Vagina (tissue), 2 donors: ENCODE results near the gene EPC2. TPM values are rescaled to one million over a fixed set of nuclear protein-coding genes. Genes with fewer than 3 reads are reported as not detected.

Source experiments
- DNase-seq, 2 donors: peaks; one replicate each; pipeline ENCODE4 v3.0.0-alpha.2; 2017; ENCODE audit errors: extremely low spot score in 2 of 2
- H3K27ac ChIP-seq: fragments of 200-600 bp; sonication (generic); one replicate; pipeline ENCODE4 v1.5.1; 2019
- H3K27me3 ChIP-seq: fragments of 200-600 bp; sonication (generic); one replicate; pipeline ENCODE4 v1.5.1; 2019
- H3K36me3 ChIP-seq, 2 donors: fragments of 200-600 bp; sonication (generic); one replicate each; pipeline ENCODE4 v1.5.1; 2017 to 2019
- H3K4me1 ChIP-seq: fragments of 200-600 bp; sonication (generic); one replicate; pipeline ENCODE4 v1.5.1; 2019
- H3K4me3 ChIP-seq, 2 donors: fragments of 200-600 bp; sonication (generic); 1 replicate in 1 of 2; 2 replicates in 1 of 2; pipeline ENCODE4 v1.5.1; 2016 to 2019
- H3K9me3 ChIP-seq: fragments of 200-600 bp; sonication (generic); one replicate; pipeline ENCODE4 v1.5.1; 2019
- POLR2A ChIP-seq, 2 donors: fragments of 450-650 bp; IDR thresholded peaks; one replicate each; pipeline ENCODE4 v1.6.1; 2017; ENCODE audit warnings: antibody characterized with exemption in 2 of 2, mild to moderate bottlenecking in 2 of 2, moderate library complexity in 2 of 2
- POLR2AphosphoS5 ChIP-seq, 2 donors: sonication (generic); formaldehyde crosslinking; IDR thresholded peaks; one replicate each; pipeline ENCODE4 v1.9.0; 2017; ENCODE audit warnings: antibody characterized with exemption in 2 of 2, mild to moderate bottlenecking in 2 of 2, low read depth in 1 of 2; ENCODE audit not compliant: insufficient read depth in 1 of 2
- intact Hi-C: fragments of 100-400 bp; cut with DNase I; formaldehyde crosslinking; loops from one replicate; pipeline ENCODE4 v1.15.1; 2023
- total RNA-seq: library from RNA; depleted of rRNA; stranded (reverse); fragments of >200 nt; gene quantifications from one replicate; pipeline ENCODE4 v1.2.3, GENCODE V29; 2016
- TF ChIP-seq, protein P1 (sequence below), 3 experiments: fragments of 450-650 bp in 2 of 3; fragments of 200-600 bp in 1 of 3; sonication (generic) in 1 of 3; IDR thresholded peaks; one replicate each; pipeline ENCODE4 v1.5.1; 2017 to 2019; ENCODE audit warnings: antibody characterized with exemption in 3 of 3, mild to moderate bottlenecking in 2 of 3, moderate library complexity in 2 of 3

The EPC2 gene
- total RNA-seq, 1 donor from 2014 or later: 31.9 TPM

GRCh38 chr2:148699830-148700229 is 55.3 kb downstream of the EPC2 start:
- TF ChIP-seq POLR2AphosphoS5 (IDR thresholded peaks at IDR 0.05; ENCODE audit: insufficient read depth in 1 of 2, low read depth in 1 of 2) (no peak), POLR2A (IDR thresholded peaks at IDR 0.05) (no peak)
- TF ChIP-seq, protein P1, sequence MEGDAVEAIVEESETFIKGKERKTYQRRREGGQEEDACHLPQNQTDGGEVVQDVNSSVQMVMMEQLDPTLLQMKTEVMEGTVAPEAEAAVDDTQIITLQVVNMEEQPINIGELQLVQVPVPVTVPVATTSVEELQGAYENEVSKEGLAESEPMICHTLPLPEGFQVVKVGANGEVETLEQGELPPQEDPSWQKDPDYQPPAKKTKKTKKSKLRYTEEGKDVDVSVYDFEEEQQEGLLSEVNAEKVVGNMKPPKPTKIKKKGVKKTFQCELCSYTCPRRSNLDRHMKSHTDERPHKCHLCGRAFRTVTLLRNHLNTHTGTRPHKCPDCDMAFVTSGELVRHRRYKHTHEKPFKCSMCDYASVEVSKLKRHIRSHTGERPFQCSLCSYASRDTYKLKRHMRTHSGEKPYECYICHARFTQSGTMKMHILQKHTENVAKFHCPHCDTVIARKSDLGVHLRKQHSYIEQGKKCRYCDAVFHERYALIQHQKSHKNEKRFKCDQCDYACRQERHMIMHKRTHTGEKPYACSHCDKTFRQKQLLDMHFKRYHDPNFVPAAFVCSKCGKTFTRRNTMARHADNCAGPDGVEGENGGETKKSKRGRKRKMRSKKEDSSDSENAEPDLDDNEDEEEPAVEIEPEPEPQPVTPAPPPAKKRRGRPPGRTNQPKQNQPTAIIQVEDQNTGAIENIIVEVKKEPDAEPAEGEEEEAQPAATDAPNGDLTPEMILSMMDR (IDR thresholded peaks at IDR 0.05): no peak
- Histone ChIP-seq H3K4me3 (no peak overlapping the region), H3K4me1 (no peaks in the 10 kb centered on the region), H3K9me3 (peaks cover 14% of the 10 kb centered on the region), H3K27ac (no peak overlapping the region), H3K36me3 (no peaks in the 10 kb centered on the region), H3K27me3 (no peaks in the 10 kb centered on the region)
- intact Hi-C loops: no loop called here
- DNase-seq: no peak

- DNase-seq: no peak
- peaks cover 14% of the 10 kb centered on the region for H3K9me3 ChIP-seq
- peaks cover 0 to 4% of the 10 kb centered on the region in 2 donors for H3K36me3 ChIP-seq
- H3K4me3 ChIP-seq: no peak overlapping the region
- intact Hi-C loops: no loop called here
- no peak for TF ChIP-seq POLR2A (IDR thresholded peaks at IDR 0.05)
- TF ChIP-seq, protein P1 (IDR thresholded peaks at IDR 0.05): no peak
- TF ChIP-seq POLR2AphosphoS5 (IDR thresholded peaks at IDR 0.05; ENCODE audit: insufficient read depth in 1 of 2, low read depth in 1 of 2): no peak
- no peaks in the 10 kb centered on the region for H3K27me3 ChIP-seq
- no peak overlapping the region for H3K27ac ChIP-seq
- no peaks in the 10 kb centered on the region for H3K4me1 ChIP-seq
Measured at GRCh38 chr2:148701039-148701438, 56.5 kb downstream of the EPC2 start.

- Histone ChIP-seq H3K4me3 (no peak overlapping the region), H3K36me3 (peaks cover 0 to 4% of the 10 kb centered on the region in 2 donors), H3K27me3 (no peaks in the 10 kb centered on the region), H3K9me3 (peaks cover 14% of the 10 kb centered on the region), H3K27ac (no peak overlapping the region), H3K4me1 (no peaks in the 10 kb centered on the region)
- DNase-seq: no peak
- TF ChIP-seq POLR2AphosphoS5 (IDR thresholded peaks at IDR 0.05; ENCODE audit: insufficient read depth in 1 of 2, low read depth in 1 of 2): no peak
- intact Hi-C loops: no loop called here
Measured at GRCh38 chr2:148701877-148702276, 57.3 kb downstream of the EPC2 start.

GRCh38 chr2:148702475-148702874 is 57.9 kb downstream of the EPC2 start:
- no peak for DNase-seq
- no peak overlapping the region for H3K4me3 ChIP-seq
- intact Hi-C loops: no loop called here
- no peaks in the 10 kb centered on the region for H3K4me1 ChIP-seq
- no peak overlapping the region for H3K27ac ChIP-seq
- TF ChIP-seq, protein P1 (IDR thresholded peaks at IDR 0.05): no peak
- TF ChIP-seq POLR2AphosphoS5 (IDR thresholded peaks at IDR 0.05; ENCODE audit: insufficient read depth in 1 of 2, low read depth in 1 of 2): no peak
- TF ChIP-seq POLR2A (IDR thresholded peaks at IDR 0.05): no peak
- peaks cover 0 to 4% of the 10 kb centered on the region in 2 donors for H3K36me3 ChIP-seq
- H3K27me3 ChIP-seq: no peaks in the 10 kb centered on the region
- peaks cover 14% of the 10 kb centered on the region for H3K9me3 ChIP-seq

- H3K9me3 ChIP-seq: peaks cover 14% of the 10 kb centered on the region
- intact Hi-C loops: no loop called here
- no peaks in the 10 kb centered on the region for H3K4me1 ChIP-seq
- no peak for DNase-seq
- no peak overlapping the region for H3K4me3 ChIP-seq
- H3K36me3 ChIP-seq: peaks cover 0 to 4% of the 10 kb centered on the region in 2 donors
- TF ChIP-seq POLR2AphosphoS5 (IDR thresholded peaks at IDR 0.05; ENCODE audit: insufficient read depth in 1 of 2, low read depth in 1 of 2) (no peak), POLR2A (IDR thresholded peaks at IDR 0.05) (no peak)
- TF ChIP-seq, protein P1 (IDR thresholded peaks at IDR 0.05): no peak
- H3K27me3 ChIP-seq: no peaks in the 10 kb centered on the region
- no peak overlapping the region for H3K27ac ChIP-seq
Measured at GRCh38 chr2:148704247-148704646, 59.7 kb downstream of the EPC2 start.
